Epithelial cell of umbilical artery (primary cell): ENCODE results near the gene DLK2. TPM values are rescaled to one million over a fixed set of nuclear protein-coding genes. Genes with fewer than 3 reads are reported as not detected.

Source experiments
- total RNA-seq: library from RNA; depleted of rRNA; stranded (reverse); fragments of >200 nt; gene quantifications from 2 replicates; pipeline ENCODE4 v1.2.3, GENCODE V29; 2014

Gene DLK2
- total RNA-seq, result 0.46 and 0.65 TPM in 2 replicates

GRCh38 chr6:43455531-43456428, at the start of gene DLK2:
DLK2 (minus strand) TSS chr6:43455548; CDS start chr6:43454825, 723 bp downstream.

GRCh38 chr6:43477235-43478007, 22.1 kb upstream of the DLK2 start, which contains the start of gene TJAP1:
TJAP1 (plus strand) TSS chr6:43477570; CDS start chr6:43499002, 21,432 bp downstream.

GRCh38 chr6:43427406-43428111, 27.8 kb downstream of the DLK2 start, which contains the start of gene ABCC10:
ABCC10 (plus strand) TSS chr6:43427541; CDS start chr6:43427979, 438 bp downstream.

Other genes with a start within 250 kb of the DLK2 start
- 44.8 and 60.4 TPM in 2 replicates for gene DNPH1, start 226.1 kb downstream of the DLK2 start, total RNA-seq
- gene TTBK1, start 212.1 kb downstream of the DLK2 start, total RNA-seq, result under 0.01 and 0.15 TPM in 2 replicates
- not detected in 2 replicates for gene SLC22A7, start 157.3 kb downstream of the DLK2 start, total RNA-seq
- not detected in 2 replicates for gene CRIP3, start 146.7 kb downstream of the DLK2 start, total RNA-seq
- gene ZNF318, start 85.9 kb downstream of the DLK2 start, total RNA-seq, result 3.9 and 4.3 TPM in 2 replicates
- gene ABCC10, start 28.0 kb downstream of the DLK2 start, total RNA-seq, result 12.6 and 14.3 TPM in 2 replicates
- gene TJAP1, start 22.0 kb upstream of the DLK2 start, total RNA-seq, result 7.8 and 10.2 TPM in 2 replicates
- gene LRRC73, start 54.8 kb upstream of the DLK2 start, total RNA-seq, result 0.15 and 0.32 TPM in 2 replicates
- gene YIPF3, start 61.4 kb upstream of the DLK2 start, total RNA-seq, result 94.5 and 122 TPM in 2 replicates
- gene POLR1C, start 61.5 kb upstream of the DLK2 start, total RNA-seq, result 51.5 and 51.6 TPM in 2 replicates
- 25.3 and 28.7 TPM in 2 replicates for gene XPO5, start 120.5 kb upstream of the DLK2 start, total RNA-seq
- gene POLH, start 120.6 kb upstream of the DLK2 start, total RNA-seq, result 20.8 and 22.5 TPM in 2 replicates
- gene GTPBP2, start 173.7 kb upstream of the DLK2 start, total RNA-seq, result 28.6 and 47.4 TPM in 2 replicates
- 29.9 and 64.0 TPM in 2 replicates for gene MAD2L1BP, start 180.3 kb upstream of the DLK2 start, total RNA-seq
- 0.15 and 0.32 TPM in 2 replicates for gene RSPH9, start 189.5 kb upstream of the DLK2 start, total RNA-seq
- 54.9 and 66.3 TPM in 2 replicates for gene MRPS18A, start 232.2 kb upstream of the DLK2 start, total RNA-seq